OCI-LY1 (cell line): ENCODE measurements around the gene DIPK1C.

Experiments
- H2AFZ ChIP-seq: fragments of 200-600 bp; sonication (generic), shearing (Covaris generic); 2 replicates; pipeline ENCODE4 v1.6.0; 2014; ENCODE audit warnings: antibody characterized with exemption, mild to moderate bottlenecking, low read length
- H3F3A ChIP-seq: fragments of 200-600 bp; sonication (generic), shearing (Covaris generic); 2 replicates; pipeline ENCODE4 v1.6.0; 2014; ENCODE audit warnings: mild to moderate bottlenecking, antibody characterized with exemption, low read length, moderate library complexity; ENCODE audit not compliant: insufficient read depth
- H3K27ac ChIP-seq: fragments of 200-600 bp; sonication (generic); 2 replicates; pipeline ENCODE4 v1.5.1; 2014; ENCODE audit warnings: low read length, mixed run types, mild to moderate bottlenecking, low read depth; ENCODE audit not compliant: poor library complexity, severe bottlenecking
- H3K27me3 ChIP-seq: fragments of 200-600 bp; sonication (generic); 2 replicates; pipeline ENCODE4 v1.6.0; 2014; ENCODE audit warnings: antibody characterized with exemption, mild to moderate bottlenecking, low read length, moderate library complexity; ENCODE audit not compliant: insufficient read depth
- H3K36me3 ChIP-seq: fragments of 200-600 bp; sonication (generic); 2 replicates; pipeline ENCODE4 v1.6.1; 2014; ENCODE audit warnings: mild to moderate bottlenecking, antibody characterized with exemption, low read length, moderate library complexity, mixed read lengths; ENCODE audit not compliant: insufficient read depth
- H3K4me1 ChIP-seq: fragments of 200-600 bp; sonication (generic); 2 replicates; pipeline ENCODE4 v1.5.1; 2014; ENCODE audit warnings: mild to moderate bottlenecking, low read length, moderate library complexity; ENCODE audit not compliant: insufficient read depth, severe bottlenecking
- H3K4me2 ChIP-seq: fragments of 200-600 bp; sonication (generic), shearing (Covaris generic); 2 replicates; pipeline ENCODE4 v1.6.1; 2014; ENCODE audit warnings: low read length
- H3K4me3 ChIP-seq: fragments of 200-600 bp; sonication (generic); 2 replicates; pipeline ENCODE4 v1.5.1; 2014; ENCODE audit warnings: low read length, low read depth, mild to moderate bottlenecking, mixed read lengths; ENCODE audit not compliant: poor library complexity, severe bottlenecking
- H3K79me2 ChIP-seq: fragments of 200-600 bp; shearing (Covaris generic); 2 replicates; pipeline ENCODE4 v1.6.1; 2016; ENCODE audit warnings: mixed run types, low read length, mixed read lengths; ENCODE audit not compliant: insufficient read depth
- H3K9ac ChIP-seq: fragments of 200-600 bp; sonication (generic), shearing (Covaris generic); 2 replicates; pipeline ENCODE4 v1.6.1; 2014; ENCODE audit warnings: mild to moderate bottlenecking, low read length, mixed read lengths
- H3K9me2 ChIP-seq: fragments of 200-600 bp; sonication (generic), shearing (Covaris generic); 2 replicates; pipeline ENCODE4 v1.6.1; 2014; ENCODE audit warnings: low read depth, mild to moderate bottlenecking, low read length, mixed read lengths
- H3K9me3 ChIP-seq: fragments of 200-600 bp; shearing (Covaris generic); 2 replicates; pipeline ENCODE4 v1.6.1; 2014; ENCODE audit warnings: low read length, mixed read lengths
- H4K20me1 ChIP-seq: fragments of 200-600 bp; sonication (generic), shearing (Covaris generic); 2 replicates; pipeline ENCODE4 v1.6.0; 2016; ENCODE audit warnings: mild to moderate bottlenecking, low read length; ENCODE audit not compliant: insufficient read depth
- CTCF ChIP-seq: fragments of 200-600 bp; sonication (generic), shearing (Covaris generic); IDR thresholded peaks from 2 replicates; pipeline ENCODE4 v1.5.1; 2017; ENCODE audit warnings: mild to moderate bottlenecking, antibody characterized with exemption, low read length, moderate library complexity, mixed read lengths
- EZH2 ChIP-seq: fragments of 200-600 bp; sonication (generic), shearing (Covaris generic); IDR thresholded peaks from 2 replicates; pipeline ENCODE4 v1.8.0; 2017; ENCODE audit warnings: borderline replicate concordance, mixed run types, mild to moderate bottlenecking, antibody characterized with exemption, low read length, moderate library complexity, mixed read lengths

DIPK1C gene

GRCh38 chr18:74495581-74496507 lies 38.7 kb upstream of the DIPK1C start, which contains the start of gene CNDP2:
CNDP2 (plus strand) TSS chr18:74496363; CDS start chr18:74499974, 3,611 bp downstream.
- Histone ChIP-seq H2AFZ (peak within 1 kb of the TSS; percentile 2; the same call in 1 of the 2 replicates), H3K79me2 (peaks cover 6% of the 10 kb centered on the region; the same call in 1 of the 2 replicates), H3F3A (0 out of 2 replicates have a peak, but pooled peaks cover 10% of the 10 kb centered on the region), H3K9me2 (no peaks in the 10 kb centered on the region), H3K27me3 (no peaks in the 10 kb centered on the region; the same call in 1 of the 2 replicates), H4K20me1 (no peaks in the 10 kb centered on the region), H3K4me3 (peak within 1 kb of the TSS; percentile 87), H3K4me2 (peak within 1 kb of the TSS; percentile 87), H3K4me1 (peaks cover 39% of the 10 kb centered on the region), H3K9ac (peak within 1 kb of the TSS; percentile 79), H3K36me3 (no peaks in the 10 kb centered on the region), H3K9me3 (no peaks in the 10 kb centered on the region), H3K27ac (peak within 1 kb of the TSS; percentile 95)
- TF ChIP-seq CTCF: no peak

- H3K27me3 ChIP-seq: no peaks in the 10 kb centered on the region; the same call in 1 of the 2 replicates
- H3F3A ChIP-seq: 0 out of 2 replicates have a peak, but pooled peaks cover 10% of the 10 kb centered on the region
- no peaks in the 10 kb centered on the region for H3K9me3 ChIP-seq
- no peak overlapping the region for H3K9ac ChIP-seq
- H3K27ac ChIP-seq: no peak overlapping the region
- no peaks in the 10 kb centered on the region for H3K36me3 ChIP-seq
- H3K4me3 ChIP-seq: no peak overlapping the region
- H3K4me1 ChIP-seq: peaks cover 31% of the 10 kb centered on the region
- TF ChIP-seq CTCF: no peak
- TF ChIP-seq EZH2: no peak
- no peaks in the 10 kb centered on the region for H3K79me2 ChIP-seq
- no peak overlapping the region for H2AFZ ChIP-seq
- H4K20me1 ChIP-seq: no peaks in the 10 kb centered on the region
- H3K4me2 ChIP-seq: no peak overlapping the region
- H3K9me2 ChIP-seq: no peaks in the 10 kb centered on the region
These were observed 37.4 kb upstream of the DIPK1C start for GRCh38 chr18:74494514-74494913.

GRCh38 chr18:74493689-74494088 lies 36.6 kb upstream of the DIPK1C start:
- Histone ChIP-seq H3K4me1 (peaks cover 23% of the 10 kb centered on the region), H3K36me3 (no peaks in the 10 kb centered on the region), H3K27me3 (no peaks in the 10 kb centered on the region; the same call in 1 of the 2 replicates), H4K20me1 (no peaks in the 10 kb centered on the region), H2AFZ (no peak overlapping the region), H3K9me3 (no peaks in the 10 kb centered on the region), H3K27ac (no peak overlapping the region), H3K9me2 (no peaks in the 10 kb centered on the region), H3K79me2 (no peaks in the 10 kb centered on the region), H3K4me2 (no peak overlapping the region), H3K4me3 (no peak overlapping the region), H3K9ac (no peak overlapping the region), H3F3A (0 out of 2 replicates have a peak, but pooled peaks cover 10% of the 10 kb centered on the region)
- peak; percentile 74 for TF ChIP-seq CTCF
- no peak for TF ChIP-seq EZH2
